ENCODE data around the gene SRGN.

Gene SRGN

GRCh38 chr10:69142983-69143382, 55.1 kb downstream of the SRGN start:
- DNase-seq, result no peak

GRCh38 chr10:69145329-69145728, 57.4 kb downstream of the SRGN start:
- no peak for DNase-seq

- DNase-seq, result no peak
Observed at GRCh38 chr10:69145864-69146263, 58.0 kb downstream of the SRGN start.

- no peak for DNase-seq
Observed at GRCh38 chr10:69146759-69147158, 58.9 kb downstream of the SRGN start.

- DNase-seq, result no peak
Observed at GRCh38 chr10:69151984-69152383, 64.1 kb downstream of the SRGN start.

DNA sequence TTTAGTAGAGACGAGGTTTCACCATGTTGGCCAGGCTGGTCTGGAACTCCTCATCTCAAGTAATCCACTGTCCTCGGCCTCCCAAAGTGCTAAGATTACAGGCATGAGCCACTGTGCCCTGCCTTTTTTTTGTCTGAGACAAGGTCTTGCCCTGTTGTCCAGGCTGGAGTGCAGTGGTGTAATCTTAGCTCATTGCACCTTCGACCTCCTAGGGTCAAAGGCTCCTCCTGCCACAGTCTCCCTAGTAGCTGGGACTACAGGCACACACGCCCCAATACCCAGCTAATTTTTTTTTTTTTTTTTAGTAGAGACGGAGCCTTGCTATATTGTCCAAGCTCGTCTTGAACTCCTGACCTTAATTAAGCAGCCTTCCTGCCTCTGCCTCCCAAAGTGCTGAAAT, 65.3 kb downstream of the SRGN start:
- no peak for DNase-seq
